ENCODE data around the gene SHROOM2.

- TF ChIP-seq CTCF (IDR thresholded peaks at IDR 0.05) = no peak
- TF ChIP-seq POLR2A (IDR thresholded peaks at IDR 0.05) = no peak
- no peak for TF ChIP-seq POLR2AphosphoS5 (IDR thresholded peaks at IDR 0.05)
- TF ChIP-seq EP300 (IDR thresholded peaks at IDR 0.05) = no peak
These were observed 75.5 kb downstream of the SHROOM2 start for GRCh38 chrX:9861711-9862110.
